Measurements from ENCODE around the gene EIPR1.

The EIPR1 gene

GRCh38 chr2:3387644-3388411, 10.2 kb upstream of the EIPR1 start:
- H3K4me2 ChIP-seq (ENCODE audit: low read length) = no peak overlapping the region
- H2BK120ac ChIP-seq (ENCODE audit: insufficient read depth, low read length, poor library complexity) = no peak overlapping the region
- no peak overlapping the region for H3K27ac ChIP-seq (ENCODE audit: low read depth, low read length)
- no peak overlapping the region for H3K4ac ChIP-seq (ENCODE audit: low read depth, low read length)
- WGBS (ENCODE audit: extremely low coverage, insufficient coverage, insufficient read length) = no CpG with 5 or more reads among the region's 89 CpGs
- DNase-seq = no peak
- no peak overlapping the region for H4K12ac ChIP-seq (ENCODE audit: low read depth, low read length)
- H4K8ac ChIP-seq (ENCODE audit: low read depth, low read length) = no peak overlapping the region
- no peaks in the 10 kb centered on the region for H3K79me1 ChIP-seq (ENCODE audit: low read length)
- no peaks in the 10 kb centered on the region for H3K4me1 ChIP-seq (ENCODE audit: control insufficient read depth in 1 of 2, insufficient read depth in 2 of 2, low read length in 2 of 2)
- H3K9me3 ChIP-seq (ENCODE audit: insufficient read depth, low read depth, low read length) = no peaks in the 10 kb centered on the region
- H2AFZ ChIP-seq (ENCODE audit: insufficient read depth, low read length, poor library complexity) = no peak overlapping the region
- no peak overlapping the region for H4K91ac ChIP-seq (ENCODE audit: low read depth, low read length)
- no peak overlapping the region for H2AK5ac ChIP-seq (ENCODE audit: low read length)
- H3K36me3 ChIP-seq (ENCODE audit: control insufficient read depth in 1 of 2, insufficient read depth in 2 of 2, low read length in 2 of 2) = peaks cover 27 to 36% of the 10 kb centered on the region in 2 experiments
- no peaks in the 10 kb centered on the region for H3K79me2 ChIP-seq (ENCODE audit: control insufficient read depth, insufficient read depth, low read length, poor library complexity)
- no peak overlapping the region for H2BK12ac ChIP-seq (ENCODE audit: low read length)
- no peak overlapping the region for H3K23ac ChIP-seq (ENCODE audit: low read length)
- no peak overlapping the region for H3K9ac ChIP-seq (ENCODE audit: low read length)
- no peak overlapping the region for H2BK5ac ChIP-seq (ENCODE audit: low read depth, low read length, poor library complexity)
- no peak overlapping the region for H3K4me3 ChIP-seq (ENCODE audit: low read depth, low read length)
- no peaks in the 10 kb centered on the region for H3K27me3 ChIP-seq (ENCODE audit: insufficient read depth, low read length)
- no peak overlapping the region for H3K14ac ChIP-seq (ENCODE audit: low read length)
- no peak overlapping the region for H3K18ac ChIP-seq (ENCODE audit: low read length)

DNA sequence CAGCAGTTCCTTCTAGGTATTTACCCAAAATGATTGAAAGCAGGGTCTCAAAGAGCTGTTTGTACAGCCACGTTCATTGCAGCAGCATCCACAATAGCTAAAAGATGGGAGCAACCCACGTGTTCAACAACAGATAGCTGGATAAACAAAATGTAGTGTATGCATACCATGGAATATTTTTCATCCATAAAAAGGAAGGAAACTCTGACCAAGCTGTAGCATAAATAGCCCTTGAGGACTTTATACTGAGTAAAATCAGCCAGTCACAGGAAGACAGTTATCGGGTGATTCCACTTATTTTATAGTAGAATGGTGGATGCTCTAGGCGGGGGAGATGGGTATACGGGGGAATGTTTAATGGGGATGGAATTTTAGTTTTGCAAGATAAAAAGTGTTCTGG, 9.4 kb upstream of the EIPR1 start:
- DNase-seq = no peak
- H4K8ac ChIP-seq (ENCODE audit: low read depth, low read length) = no peak overlapping the region
- no peak overlapping the region for H2BK5ac ChIP-seq (ENCODE audit: low read depth, low read length, poor library complexity)
- no peak overlapping the region for H4K91ac ChIP-seq (ENCODE audit: low read depth, low read length)
- no peaks in the 10 kb centered on the region for H3K79me1 ChIP-seq (ENCODE audit: low read length)
- H2AK5ac ChIP-seq (ENCODE audit: low read length) = no peak overlapping the region
- WGBS (ENCODE audit: extremely low coverage, insufficient coverage, insufficient read length) = 100% methylated on average over 2 of the region's 5 CpGs
- no peak overlapping the region for H4K12ac ChIP-seq (ENCODE audit: low read depth, low read length)
- no peak overlapping the region for H3K9ac ChIP-seq (ENCODE audit: low read length)
- no peak overlapping the region for H3K4me3 ChIP-seq (ENCODE audit: low read depth, low read length)
- H3K23ac ChIP-seq (ENCODE audit: low read length) = no peak overlapping the region
- no peak overlapping the region for H3K18ac ChIP-seq (ENCODE audit: low read length)
- H2BK12ac ChIP-seq (ENCODE audit: low read length) = no peak overlapping the region
- H2BK120ac ChIP-seq (ENCODE audit: insufficient read depth, low read length, poor library complexity) = no peak overlapping the region
- H3K14ac ChIP-seq (ENCODE audit: low read length) = no peak overlapping the region
- H3K79me2 ChIP-seq (ENCODE audit: control insufficient read depth, insufficient read depth, low read length, poor library complexity) = no peaks in the 10 kb centered on the region
- no peak overlapping the region for H2AFZ ChIP-seq (ENCODE audit: insufficient read depth, low read length, poor library complexity)
- H3K36me3 ChIP-seq (ENCODE audit: control insufficient read depth in 1 of 2, insufficient read depth in 2 of 2, low read length in 2 of 2) = peaks cover 25 to 33% of the 10 kb centered on the region in 2 experiments
- H3K9me3 ChIP-seq (ENCODE audit: insufficient read depth, low read depth, low read length) = no peaks in the 10 kb centered on the region
- H3K4ac ChIP-seq (ENCODE audit: low read depth, low read length) = no peak overlapping the region
- no peaks in the 10 kb centered on the region for H3K4me1 ChIP-seq (ENCODE audit: control insufficient read depth in 1 of 2, insufficient read depth in 2 of 2, low read length in 2 of 2)
- no peaks in the 10 kb centered on the region for H3K27me3 ChIP-seq (ENCODE audit: insufficient read depth, low read length)
- H3K27ac ChIP-seq (ENCODE audit: low read depth, low read length) = no peak overlapping the region
- H3K4me2 ChIP-seq (ENCODE audit: low read length) = no peak overlapping the region

GRCh38 chr2:3386448-3386958, 8.9 kb upstream of the EIPR1 start:
- Histone ChIP-seq H3K23ac (ENCODE audit: low read length) (no peak overlapping the region), H2BK12ac (ENCODE audit: low read length) (no peak overlapping the region), H2AFZ (ENCODE audit: insufficient read depth, low read length, poor library complexity) (no peak overlapping the region), H4K8ac (ENCODE audit: low read depth, low read length) (no peak overlapping the region), H3K14ac (ENCODE audit: low read length) (no peak overlapping the region), H3K27ac (ENCODE audit: low read depth, low read length) (no peak overlapping the region), H3K18ac (ENCODE audit: low read length) (no peak overlapping the region), H3K79me2 (ENCODE audit: control insufficient read depth, insufficient read depth, low read length, poor library complexity) (no peaks in the 10 kb centered on the region), H2BK120ac (ENCODE audit: insufficient read depth, low read length, poor library complexity) (no peak overlapping the region), H3K4ac (ENCODE audit: low read depth, low read length) (no peak overlapping the region), H3K9me3 (ENCODE audit: insufficient read depth, low read depth, low read length) (no peaks in the 10 kb centered on the region), H3K4me1 (ENCODE audit: control insufficient read depth in 1 of 2, insufficient read depth in 2 of 2, low read length in 2 of 2) (no peaks in the 10 kb centered on the region), H4K12ac (ENCODE audit: low read depth, low read length) (no peak overlapping the region), H3K4me2 (ENCODE audit: low read length) (no peak overlapping the region), H2AK5ac (ENCODE audit: low read length) (no peak overlapping the region), H3K36me3 (ENCODE audit: control insufficient read depth in 1 of 2, insufficient read depth in 2 of 2, low read length in 2 of 2) (peaks cover 25 to 29% of the 10 kb centered on the region in 2 experiments), H3K27me3 (ENCODE audit: insufficient read depth, low read length) (no peaks in the 10 kb centered on the region), H3K79me1 (ENCODE audit: low read length) (no peaks in the 10 kb centered on the region), H2BK5ac (ENCODE audit: low read depth, low read length, poor library complexity) (no peak overlapping the region), H4K91ac (ENCODE audit: low read depth, low read length) (no peak overlapping the region), H3K4me3 (ENCODE audit: low read depth, low read length) (no peak overlapping the region), H3K9ac (ENCODE audit: low read length) (no peak overlapping the region)
- no peak for DNase-seq
- no CpG with 5 or more reads among the region's 10 CpGs for WGBS (ENCODE audit: extremely low coverage, insufficient coverage, insufficient read length)

- peaks cover 8% of the 10 kb centered on the region for H3K79me2 ChIP-seq (ENCODE audit: control insufficient read depth, insufficient read depth, low read length, poor library complexity)
- H4K91ac ChIP-seq (ENCODE audit: low read depth, low read length) = peak within 1 kb of the TSS; percentile 56
- peak within 1 kb of the TSS; percentile 48 for H2AFZ ChIP-seq (ENCODE audit: insufficient read depth, low read length, poor library complexity)
- H3K27me3 ChIP-seq (ENCODE audit: insufficient read depth, low read length) = no peaks in the 10 kb centered on the region
- H3K9me3 ChIP-seq (ENCODE audit: insufficient read depth, low read depth, low read length) = no peaks in the 10 kb centered on the region
- H2BK12ac ChIP-seq (ENCODE audit: low read length) = no peak within 1 kb of the TSS
- peak within 1 kb of the TSS; percentile 79 for H3K4me2 ChIP-seq (ENCODE audit: low read length)
- peaks cover 1 to 3% of the 10 kb centered on the region in 2 experiments for H3K36me3 ChIP-seq (ENCODE audit: control insufficient read depth in 1 of 2, insufficient read depth in 2 of 2, low read length in 2 of 2)
- no peak within 1 kb of the TSS for H2AK5ac ChIP-seq (ENCODE audit: low read length)
- peaks cover 10% of the 10 kb centered on the region for H3K79me1 ChIP-seq (ENCODE audit: low read length)
- H4K12ac ChIP-seq (ENCODE audit: low read depth, low read length) = peak within 1 kb of the TSS; percentile 93
- no peak within 1 kb of the TSS for H2BK5ac ChIP-seq (ENCODE audit: low read depth, low read length, poor library complexity)
- H4K8ac ChIP-seq (ENCODE audit: low read depth, low read length) = peak within 1 kb of the TSS; percentile 94
- H3K4me3 ChIP-seq (ENCODE audit: low read depth, low read length) = peak within 1 kb of the TSS; percentile 99
- peak within 1 kb of the TSS; percentile 91 for H3K18ac ChIP-seq (ENCODE audit: low read length)
- peaks cover 9 to 10% of the 10 kb centered on the region in 2 experiments for H3K4me1 ChIP-seq (ENCODE audit: control insufficient read depth in 1 of 2, insufficient read depth in 2 of 2, low read length in 2 of 2)
- H3K9ac ChIP-seq (ENCODE audit: low read length) = peak within 1 kb of the TSS; percentile 99
- H3K14ac ChIP-seq (ENCODE audit: low read length) = peak within 1 kb of the TSS; percentile 88
- WGBS (ENCODE audit: extremely low coverage, insufficient coverage, insufficient read length) = no CpG with 5 or more reads among the region's 61 CpGs
- peak within 1 kb of the TSS; percentile 48 for H2BK120ac ChIP-seq (ENCODE audit: insufficient read depth, low read length, poor library complexity)
- no peak within 1 kb of the TSS for H3K23ac ChIP-seq (ENCODE audit: low read length)
- H3K4ac ChIP-seq (ENCODE audit: low read depth, low read length) = peak within 1 kb of the TSS; percentile 80
- peak; percentile 78 to 89 for DNase-seq
- peak within 1 kb of the TSS; percentile 42 for H3K27ac ChIP-seq (ENCODE audit: low read depth, low read length)
These were observed 2.3 kb upstream of the EIPR1 start, which contains the start of gene TRAPPC12 for GRCh38 chr2:3379647-3380534. Gene TRAPPC12, plus strand, starts transcription at chr2:3379694. Its CDS starts 7,930 bp downstream, at chr2:3387624.
